GOT3 (cell line): ENCODE results near the gene VCL.

Experiments
- DNase-seq: peaks from one replicate; lab custom pipeline; 2025; ENCODE audit warnings: mixed read lengths; lab: John Stamatoyannopoulos, UW

Gene VCL

DNA sequence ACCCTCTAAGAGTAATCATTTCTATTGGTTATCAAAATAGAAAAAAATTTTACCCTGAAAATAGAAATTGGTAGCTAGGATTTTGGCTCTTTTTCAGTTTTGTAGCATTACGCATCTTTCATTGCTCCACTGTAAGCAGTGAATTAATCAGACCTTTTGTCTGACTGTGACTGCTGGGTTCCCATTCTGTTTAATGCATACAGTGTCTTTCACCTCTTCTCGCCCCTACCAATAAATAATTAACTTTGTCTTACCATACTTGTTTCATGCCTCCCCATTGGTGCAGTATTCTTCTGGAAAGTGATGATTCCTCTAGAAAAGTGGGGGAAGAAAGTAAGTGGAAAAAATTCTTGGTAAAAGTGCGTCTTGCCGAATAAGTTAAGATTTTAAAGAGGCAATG is 79.5 kb downstream of the VCL start:
- DNase-seq: no peak

DNA sequence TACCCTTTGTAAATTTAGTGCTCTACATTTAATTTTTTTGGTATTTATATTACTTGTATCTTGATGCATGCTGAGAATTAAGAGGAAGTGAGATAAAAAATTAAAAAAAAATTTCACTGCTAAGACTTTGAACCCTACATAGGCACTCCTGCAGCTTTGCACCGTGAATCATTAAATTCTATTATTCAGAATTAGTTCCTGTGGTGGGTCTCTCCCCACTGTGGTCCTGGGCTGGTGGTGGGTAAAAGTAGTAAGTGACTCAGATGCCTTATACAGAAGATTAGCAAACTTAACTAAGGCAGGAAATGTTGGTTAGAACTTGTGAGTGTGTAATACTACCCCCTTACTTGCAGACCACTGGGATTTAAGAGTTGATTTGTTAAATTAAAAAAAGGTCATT is 80.1 kb downstream of the VCL start:
- no peak for DNase-seq

DNA sequence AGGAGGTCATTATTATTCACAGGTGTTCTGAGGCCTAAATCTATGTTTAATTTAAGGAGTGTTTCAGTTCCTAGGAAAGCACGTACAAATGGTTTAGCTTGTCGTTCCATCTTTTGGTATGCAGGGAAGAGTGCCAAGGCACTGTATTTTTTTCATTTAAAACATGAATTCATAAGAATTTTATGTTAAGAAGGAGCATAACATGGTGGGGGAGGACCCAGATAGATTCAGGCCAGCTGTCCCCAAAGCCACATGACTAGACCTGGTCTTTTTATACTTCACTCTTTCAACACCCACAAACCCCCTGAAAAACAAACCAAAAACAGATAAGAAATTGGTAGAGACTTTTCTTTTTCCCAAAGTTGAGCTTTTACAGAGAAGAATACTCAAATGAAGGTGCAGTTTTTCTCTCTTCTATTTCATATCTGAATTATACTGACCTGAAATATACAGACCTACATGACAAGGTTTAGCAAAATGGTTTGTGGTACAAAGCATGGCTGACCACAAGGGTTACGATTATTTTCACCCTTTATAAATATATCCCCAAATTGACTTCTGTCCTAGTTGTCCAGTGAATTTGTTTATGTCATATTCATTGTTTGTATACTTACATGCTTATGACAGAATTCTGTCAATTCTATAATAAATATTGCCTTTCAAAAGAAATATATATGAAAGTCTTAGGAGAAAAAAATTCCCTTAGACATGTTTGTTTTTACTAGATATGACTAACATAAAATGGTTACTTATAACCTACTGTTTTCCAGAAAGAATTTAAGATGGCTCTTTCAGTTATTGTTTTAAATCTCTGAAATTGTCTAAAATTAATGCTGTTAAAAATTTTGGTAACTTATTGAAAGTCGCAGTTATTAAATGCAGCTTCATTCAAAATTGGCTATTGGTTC is 81.4 kb downstream of the VCL start:
- DNase-seq: no peak

DNA sequence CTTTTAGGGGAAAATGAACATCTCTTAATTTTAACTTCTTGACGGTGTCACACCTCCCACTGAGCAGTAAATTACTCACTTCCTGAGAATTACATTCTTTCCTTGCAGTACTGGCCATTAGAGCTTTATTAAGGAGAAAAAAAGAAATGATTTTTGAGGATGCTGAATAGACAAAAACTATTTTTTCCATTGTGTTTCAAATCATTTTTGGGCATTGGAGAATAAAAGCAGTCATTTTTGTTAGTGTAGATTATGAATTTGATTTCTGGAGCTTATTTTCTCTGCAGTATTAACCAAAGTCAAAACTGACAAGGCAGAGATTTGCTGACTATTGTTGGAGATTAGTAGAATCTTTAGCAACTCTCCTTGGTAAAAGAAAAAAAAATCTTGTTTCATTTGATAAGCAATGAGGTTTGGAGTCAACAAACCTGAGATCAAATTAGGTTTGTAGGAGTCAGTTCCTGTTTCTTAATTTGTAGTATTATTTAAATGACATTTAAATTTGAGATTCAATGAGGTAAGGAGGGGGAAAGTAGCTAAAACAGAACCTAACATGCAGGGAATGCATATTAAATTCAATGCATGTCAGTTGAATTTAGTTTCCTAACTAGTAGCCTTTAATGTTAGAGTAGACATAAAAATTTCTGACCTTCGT is 82.1 kb downstream of the VCL start:
- DNase-seq: no peak

DNA sequence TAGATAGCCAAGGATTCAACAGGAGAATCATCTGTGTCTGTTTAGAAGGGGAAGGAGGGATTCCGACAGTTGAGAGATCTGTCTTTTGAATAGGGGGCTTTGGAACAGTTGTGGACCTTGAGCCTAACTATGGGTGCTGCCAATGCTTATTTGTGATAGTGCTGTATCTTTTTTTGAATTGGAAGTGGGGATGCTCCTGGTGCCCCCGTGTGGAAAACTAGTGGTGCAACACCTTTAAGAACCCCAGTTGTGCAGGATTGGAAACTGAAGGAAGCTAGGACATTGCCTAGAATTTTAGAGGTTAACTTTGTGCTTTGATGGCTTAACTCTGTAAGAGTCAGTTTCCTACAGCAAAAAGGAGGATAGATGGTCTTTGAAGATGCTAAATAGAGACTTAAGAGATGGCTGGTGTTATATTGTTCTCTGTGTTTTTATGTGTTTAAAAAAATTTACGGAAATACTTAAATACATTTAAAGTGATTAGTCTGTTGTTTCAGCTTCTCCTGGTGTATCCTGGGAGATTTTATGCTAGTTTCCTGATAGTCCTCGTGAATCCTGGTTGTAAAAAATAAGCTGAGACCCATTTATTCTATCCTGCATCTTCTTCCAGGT is 83.4 kb downstream of the VCL start:
- no peak for DNase-seq

DNA sequence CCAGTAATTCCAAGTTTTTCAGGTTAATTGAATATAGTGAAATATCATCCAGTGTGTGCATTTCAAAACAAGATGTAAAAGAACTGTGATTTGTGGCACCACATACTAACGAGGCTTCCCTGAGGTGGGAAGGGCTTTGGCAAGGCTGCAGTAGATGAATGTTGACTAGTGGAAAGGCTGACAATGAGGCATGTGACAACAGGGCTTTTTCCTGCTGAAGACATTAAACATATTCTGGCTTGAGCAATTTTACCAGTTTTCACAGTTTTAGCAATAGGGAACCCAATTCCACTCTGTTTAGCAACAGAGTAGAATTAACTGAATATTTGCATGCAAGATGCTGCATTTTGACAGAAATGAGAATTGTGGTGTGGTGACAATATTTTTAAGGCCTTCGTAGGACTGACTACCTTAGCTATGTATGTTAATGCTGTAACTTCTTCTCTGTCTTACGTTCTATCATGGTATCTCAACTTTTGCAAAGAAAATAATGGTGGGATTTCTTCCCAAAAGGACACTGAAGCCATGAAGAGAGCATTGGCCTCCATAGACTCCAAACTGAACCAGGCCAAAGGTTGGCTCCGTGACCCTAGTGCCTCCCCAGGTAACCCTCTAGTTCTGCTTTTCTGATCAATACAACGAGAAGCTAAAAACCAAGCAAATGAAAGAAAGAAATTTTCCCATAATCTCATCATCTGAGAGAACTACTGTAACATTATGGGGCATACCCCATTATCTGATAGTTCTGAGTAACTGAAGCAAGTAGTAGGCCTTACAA is 84.2 kb downstream of the VCL start:
- no peak for DNase-seq

DNA sequence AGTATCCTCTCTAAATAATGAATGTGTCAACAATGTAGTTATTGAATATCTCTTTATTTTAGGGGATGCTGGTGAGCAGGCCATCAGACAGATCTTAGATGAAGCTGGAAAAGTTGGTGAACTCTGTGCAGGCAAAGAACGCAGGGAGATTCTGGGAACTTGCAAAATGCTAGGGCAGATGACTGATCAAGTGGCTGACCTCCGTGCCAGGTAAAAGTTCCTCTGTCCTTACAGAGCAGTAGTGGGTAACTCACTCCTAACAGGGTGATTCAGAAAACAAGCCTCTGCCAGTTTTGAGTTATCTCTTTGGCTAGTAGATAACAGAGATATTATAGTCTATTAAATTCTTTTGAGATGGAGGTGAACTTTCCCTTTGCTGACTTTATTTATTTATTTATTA is 85.4 kb downstream of the VCL start:
- no peak for DNase-seq

DNA sequence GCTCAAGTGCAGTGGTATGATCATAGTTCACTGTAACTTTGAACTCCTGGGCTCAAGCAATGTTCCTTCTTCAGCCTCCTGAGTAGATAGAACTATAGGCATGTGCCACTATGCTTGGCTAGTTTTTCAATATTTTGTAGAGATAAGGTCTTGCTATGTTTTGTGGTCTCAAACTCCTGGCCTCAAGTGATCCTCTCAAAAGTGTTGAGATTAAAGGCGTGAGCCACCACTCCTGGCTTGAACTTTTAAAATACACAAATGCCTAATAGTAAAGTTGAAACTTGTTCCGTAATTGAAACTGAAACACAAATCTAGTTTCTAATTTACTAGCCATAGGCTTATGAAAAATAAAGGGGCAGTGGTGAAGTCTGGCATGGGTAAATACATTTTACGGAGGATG is 87.0 kb downstream of the VCL start:
- DNase-seq: no peak

DNA sequence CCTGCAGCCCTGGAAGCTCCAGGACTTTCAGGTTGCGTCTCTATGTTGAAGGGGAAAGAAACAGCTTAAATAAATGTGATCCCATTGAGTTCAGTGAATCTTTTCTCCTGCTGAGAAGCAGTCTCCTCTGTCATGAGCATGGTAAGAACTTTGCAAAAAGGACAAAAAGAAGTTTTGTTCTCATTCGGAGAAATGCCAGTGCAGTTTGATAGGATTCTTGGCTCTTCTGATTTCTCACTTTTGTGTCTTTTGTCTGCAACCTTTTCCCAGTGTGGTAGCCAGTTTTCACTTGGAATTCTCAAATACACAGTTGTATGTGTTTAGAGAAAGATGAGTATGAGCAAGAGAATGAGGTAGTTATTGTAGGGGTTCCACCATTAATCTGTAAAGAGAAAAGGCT is 88.4 kb downstream of the VCL start:
- no peak for DNase-seq

DNA sequence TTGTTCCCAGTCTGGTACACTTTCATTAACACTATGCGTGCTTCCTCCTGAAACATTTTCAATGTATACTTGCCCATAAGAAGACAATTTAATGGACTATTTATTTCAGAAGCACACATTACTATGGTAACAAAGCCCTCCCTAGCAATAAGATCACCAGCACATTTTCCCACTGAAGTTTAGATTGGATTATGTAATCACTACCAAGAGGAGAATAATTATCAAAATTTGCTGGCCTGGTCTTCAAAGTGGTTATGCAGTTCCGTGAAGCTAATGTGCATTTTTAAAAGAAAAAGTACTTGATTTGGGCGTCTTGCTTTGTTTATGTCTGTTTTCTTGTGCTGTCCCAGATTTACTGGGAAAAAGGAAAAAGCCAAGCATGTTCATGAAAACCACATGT is 90.8 kb downstream of the VCL start:
- DNase-seq: no peak

DNA sequence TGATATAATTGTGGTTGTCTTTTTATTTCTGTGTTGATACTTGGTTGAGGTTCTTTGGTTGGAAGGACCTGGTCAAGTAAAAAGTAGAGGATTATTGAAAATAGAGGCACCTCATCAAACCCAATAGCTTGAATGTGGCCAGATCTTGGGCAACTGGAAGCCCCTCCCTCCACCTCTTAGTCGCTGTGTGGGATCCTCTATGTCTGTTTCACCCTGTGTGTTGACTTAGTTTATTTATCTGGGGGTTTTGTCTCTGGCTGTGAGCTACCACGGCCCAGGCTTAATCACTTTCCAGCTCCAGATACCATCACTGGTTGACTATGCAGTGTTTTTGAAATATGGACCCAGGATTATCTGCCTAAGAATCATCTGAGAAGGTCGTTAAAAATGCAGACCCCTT is 94.5 kb downstream of the VCL start:
- DNase-seq: no peak

DNA sequence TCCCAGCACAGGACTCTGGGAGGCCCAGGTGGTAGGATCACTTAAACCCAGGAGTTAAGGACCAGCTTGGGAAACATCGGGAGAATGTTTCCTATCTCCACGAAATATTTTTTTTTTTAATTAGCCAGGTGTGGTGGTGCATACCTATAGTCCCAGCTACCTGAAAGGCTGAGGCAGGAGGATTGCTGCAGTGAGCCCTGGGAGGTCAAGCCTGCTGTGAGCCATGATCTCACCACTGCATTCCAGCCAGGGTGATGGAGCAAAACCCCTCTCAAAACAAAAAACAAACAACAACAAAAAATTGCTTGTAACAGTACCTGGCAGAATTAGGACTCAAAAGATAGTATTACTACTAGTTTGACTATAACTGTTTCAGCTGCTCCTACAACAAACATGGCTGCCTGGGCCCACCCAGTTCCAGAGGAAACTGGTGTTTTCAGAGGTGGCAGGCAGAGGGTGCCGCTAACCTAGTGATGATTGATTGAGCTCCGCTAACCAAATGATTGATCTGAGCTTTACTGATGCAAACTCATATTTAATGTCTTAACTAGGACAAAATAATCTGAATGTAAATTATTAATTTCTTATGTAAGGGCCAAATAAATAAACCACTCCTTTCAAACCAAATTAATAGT is 95.7 kb downstream of the VCL start:
- DNase-seq: no peak

DNA sequence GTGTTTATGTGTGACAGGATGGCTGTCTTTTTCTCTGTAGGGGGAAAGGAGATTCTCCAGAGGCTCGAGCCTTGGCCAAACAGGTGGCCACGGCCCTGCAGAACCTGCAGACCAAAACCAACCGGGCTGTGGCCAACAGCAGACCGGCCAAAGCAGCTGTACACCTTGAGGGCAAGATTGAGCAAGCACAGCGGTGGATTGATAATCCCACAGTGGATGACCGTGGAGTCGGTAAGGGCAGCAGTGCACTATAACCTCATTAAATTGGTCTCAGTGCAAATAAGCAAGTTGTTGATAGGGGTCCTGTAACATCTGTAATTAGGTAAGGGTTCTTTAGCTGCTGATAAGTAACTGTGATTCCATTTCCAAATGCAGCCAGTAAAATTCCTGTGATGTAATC is 96.3 kb downstream of the VCL start:
- no peak for DNase-seq

DNA sequence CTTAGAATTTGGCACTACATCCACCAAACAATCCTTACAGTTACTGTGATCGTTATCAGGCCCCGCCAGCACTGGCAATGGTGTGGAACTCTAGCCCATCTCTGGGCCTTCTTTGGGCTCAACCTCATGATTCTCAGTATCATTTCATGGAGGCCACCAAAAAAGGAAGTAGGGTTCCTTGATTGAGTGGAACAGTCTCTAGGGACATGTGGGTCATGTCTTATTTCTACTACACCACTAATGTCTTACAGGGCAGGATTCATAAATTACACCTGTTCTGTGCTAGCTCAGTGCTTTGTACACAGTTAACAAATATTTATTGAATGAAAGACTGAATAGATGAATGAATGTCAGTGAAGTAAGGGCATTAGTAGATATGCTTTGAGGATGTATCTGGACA is 98.9 kb downstream of the VCL start:
- DNase-seq: no peak

DNA sequence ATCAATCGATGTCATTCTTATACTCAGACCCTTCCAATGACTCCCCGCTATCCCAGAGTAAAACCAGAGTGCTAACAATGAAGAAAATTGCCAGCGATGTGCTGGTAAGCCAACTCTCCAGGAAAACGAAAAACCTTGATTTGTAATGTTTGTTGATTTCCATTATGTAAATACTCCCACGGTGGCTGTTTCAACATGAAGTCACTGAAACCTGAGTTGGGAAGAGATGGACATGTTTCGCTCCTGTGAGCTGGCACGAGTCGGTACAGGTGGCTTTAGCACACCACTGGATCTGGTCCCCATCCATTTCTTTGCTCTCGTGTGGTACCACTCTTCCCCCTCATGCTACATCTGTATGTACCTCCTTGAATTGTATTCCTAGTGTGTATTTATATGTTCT is 99.9 kb downstream of the VCL start:
- no peak for DNase-seq

DNA sequence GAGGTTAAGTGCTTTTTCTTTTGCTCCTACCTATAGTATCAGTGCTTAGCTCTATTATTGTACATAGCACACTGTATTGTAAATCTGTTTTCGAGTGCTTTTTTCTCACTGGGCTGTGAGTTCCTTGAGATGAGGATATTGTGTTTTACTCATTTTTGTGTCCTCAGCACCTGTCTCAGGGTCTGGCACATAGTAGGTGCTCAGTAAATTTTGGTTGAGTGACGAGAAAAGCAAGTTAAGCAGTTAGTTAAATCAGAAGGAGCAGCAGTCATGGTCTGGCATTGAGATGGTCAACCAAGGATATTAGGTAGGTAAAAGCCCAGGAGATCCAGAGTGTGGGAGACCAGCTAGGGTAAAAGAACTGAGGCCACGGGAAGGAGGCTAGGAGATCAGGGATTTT is 101.5 kb downstream of the VCL start:
- DNase-seq: no peak

DNA sequence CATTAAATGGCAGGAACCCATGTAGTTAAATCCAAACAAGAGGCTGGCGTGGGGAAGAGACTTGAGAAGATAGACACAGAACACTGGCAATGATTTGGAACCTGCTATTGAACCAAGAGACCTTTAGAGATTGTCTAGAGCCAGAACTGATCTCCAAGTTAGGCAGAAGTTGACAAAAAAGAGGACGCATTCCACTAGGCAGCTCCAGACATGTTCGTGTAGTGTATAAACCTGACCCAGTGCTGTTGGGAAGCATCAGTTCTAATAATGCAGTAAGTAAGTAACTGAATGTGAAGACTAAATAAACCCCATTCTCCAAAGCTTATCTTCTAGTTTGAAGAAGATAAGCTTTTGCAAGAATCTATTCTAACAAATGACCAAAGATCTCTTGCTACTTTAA is 101.9 kb downstream of the VCL start:
- no peak for DNase-seq

DNA sequence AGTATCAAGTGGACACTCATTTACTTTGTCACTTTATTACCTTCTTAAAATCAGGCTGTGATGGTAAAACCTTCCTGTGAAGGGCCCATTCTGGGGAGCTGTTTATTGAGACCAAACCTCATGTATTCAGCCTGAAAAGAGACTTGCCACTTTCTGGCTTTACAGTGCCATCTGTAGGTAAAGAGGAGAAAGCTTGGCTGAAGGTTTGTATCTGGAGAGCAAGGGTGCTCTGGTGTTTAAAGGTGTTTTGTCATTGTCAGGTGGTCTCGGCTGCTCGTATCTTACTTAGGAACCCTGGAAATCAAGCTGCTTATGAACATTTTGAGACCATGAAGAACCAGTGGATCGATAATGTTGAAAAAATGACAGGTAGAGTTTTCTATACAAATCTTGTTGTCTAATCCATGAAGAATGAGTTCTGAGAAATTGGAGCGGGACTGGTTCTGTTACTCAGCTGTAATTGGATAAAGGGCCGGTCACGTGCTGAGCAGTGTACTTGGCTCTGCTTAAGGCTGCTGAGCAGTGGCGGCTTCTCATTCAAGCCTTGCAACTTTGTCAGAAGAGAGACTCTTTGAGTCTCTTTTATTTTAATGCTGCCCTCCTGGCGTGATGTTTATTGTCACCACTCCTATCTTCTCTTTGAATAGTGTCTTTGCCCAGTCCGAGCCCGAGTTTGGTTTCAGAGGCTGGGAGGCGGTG is 105.8 kb downstream of the VCL start:
- no peak for DNase-seq

DNA sequence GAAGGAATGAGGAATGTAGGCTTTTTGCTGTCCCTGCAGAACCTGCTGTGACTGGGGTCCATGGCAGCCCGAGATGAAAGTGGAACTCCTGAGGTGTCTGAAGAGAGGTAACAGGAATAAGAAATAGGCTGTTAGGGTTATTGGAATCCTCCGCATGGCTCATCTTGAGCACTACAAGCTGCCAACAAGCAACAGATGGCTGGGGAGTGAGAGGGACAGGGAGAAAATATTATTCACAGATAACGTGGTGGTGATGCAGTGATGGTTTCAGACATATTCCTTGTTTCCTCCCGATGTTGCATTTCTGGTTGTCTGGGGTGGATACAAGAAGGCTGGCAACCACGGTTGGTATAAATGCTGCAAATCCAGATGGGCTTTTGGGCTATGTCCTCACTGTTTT is 106.6 kb downstream of the VCL start:
- DNase-seq: no peak

DNA sequence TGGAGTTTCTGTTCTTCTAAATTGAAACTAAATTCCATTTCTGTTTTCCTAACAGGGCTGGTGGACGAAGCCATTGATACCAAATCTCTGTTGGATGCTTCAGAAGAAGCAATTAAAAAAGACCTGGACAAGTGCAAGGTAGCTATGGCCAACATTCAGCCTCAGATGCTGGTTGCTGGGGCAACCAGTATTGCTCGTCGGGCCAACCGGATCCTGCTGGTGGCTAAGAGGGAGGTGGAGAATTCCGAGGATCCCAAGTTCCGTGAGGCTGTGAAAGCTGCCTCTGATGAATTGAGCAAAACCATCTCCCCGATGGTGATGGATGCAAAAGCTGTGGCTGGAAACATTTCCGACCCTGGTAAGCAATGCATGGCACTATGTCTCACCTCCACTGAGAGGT is 107.1 kb downstream of the VCL start:
- no peak for DNase-seq

DNA sequence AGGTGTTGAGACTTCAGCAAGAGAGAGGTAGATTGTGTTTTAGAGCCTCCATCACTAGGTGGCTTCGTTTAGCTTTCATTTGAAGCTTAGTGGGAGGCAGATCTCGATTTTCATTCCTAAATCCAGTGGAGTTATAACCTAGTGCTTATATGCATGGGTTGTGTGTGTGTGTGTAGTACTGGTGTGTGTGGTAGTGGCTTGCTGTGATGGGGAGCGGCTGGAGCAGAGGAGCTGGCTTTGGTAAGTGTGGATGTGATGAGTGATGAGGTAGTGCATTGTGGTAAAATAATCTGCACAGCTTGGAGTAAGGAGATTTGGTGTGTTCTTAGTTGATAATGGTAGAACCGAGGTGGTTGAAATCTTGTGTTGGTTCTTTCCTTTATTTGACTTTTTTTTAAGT is 109.5 kb downstream of the VCL start:
- DNase-seq: no peak
